ENCODE measurements around the gene CNOT4.

Gene CNOT4

GRCh38 chr7:135509839-135510591 lies at the start of gene CNOT4:
TSS of gene CNOT4 (minus strand) at chr7:135510102. CDS start at chr7:135438331, 71,771 bp downstream.
- DNase-seq = peak; percentile 97 to 98

- no peak for DNase-seq
Observed at GRCh38 chr7:135558881-135559280, 49.0 kb upstream of the CNOT4 start.

GRCh38 chr7:135558337-135558767 lies 48.5 kb upstream of the CNOT4 start:
- peak; percentile 73 to 77 for DNase-seq

GRCh38 chr7:135557455-135558336 lies 47.8 kb upstream of the CNOT4 start, which contains the start of gene NUP205:
TSS of gene NUP205 (plus strand) at chr7:135557917. CDS start at chr7:135557945, 28 bp downstream.
- DNase-seq = peak; percentile 79 to 84

GRCh38 chr7:135553346-135553745 lies 43.4 kb upstream of the CNOT4 start:
- no peak for DNase-seq

GRCh38 chr7:135552148-135552547 lies 42.2 kb upstream of the CNOT4 start:
- no peak for DNase-seq

- DNase-seq = no peak
Observed at GRCh38 chr7:135550196-135550595, 40.3 kb upstream of the CNOT4 start.

GRCh38 chr7:135541029-135541428 lies 31.1 kb upstream of the CNOT4 start:
- DNase-seq = no peak

GRCh38 chr7:135539629-135540028 lies 29.7 kb upstream of the CNOT4 start:
- no peak for DNase-seq

- no peak for DNase-seq
Observed at GRCh38 chr7:135538376-135538775, 28.5 kb upstream of the CNOT4 start.

- DNase-seq = no peak
Observed at GRCh38 chr7:135537905-135538304, 28.0 kb upstream of the CNOT4 start.

GRCh38 chr7:135537453-135537852 lies 27.6 kb upstream of the CNOT4 start:
- no peak for DNase-seq

GRCh38 chr7:135536150-135536549 lies 26.2 kb upstream of the CNOT4 start:
- DNase-seq = no peak

- no peak for DNase-seq
Observed at GRCh38 chr7:135527025-135527424, 17.1 kb upstream of the CNOT4 start.

GRCh38 chr7:135525426-135525825 lies 15.5 kb upstream of the CNOT4 start:
- no peak for DNase-seq

- DNase-seq = no peak
Observed at GRCh38 chr7:135523146-135523545, 13.2 kb upstream of the CNOT4 start.

- peak in 1 of 2 donors; percentile 4 for DNase-seq
Observed at GRCh38 chr7:135522509-135522908, 12.6 kb upstream of the CNOT4 start.

GRCh38 chr7:135519871-135520270 lies 10.0 kb upstream of the CNOT4 start:
- DNase-seq = no peak

- no peak for DNase-seq
Observed at GRCh38 chr7:135519233-135519688, 9.4 kb upstream of the CNOT4 start.

- no peak for DNase-seq
Observed at GRCh38 chr7:135518748-135519147, 8.8 kb upstream of the CNOT4 start.

- DNase-seq = no peak
Observed at GRCh38 chr7:135517060-135517459, 7.2 kb upstream of the CNOT4 start.

GRCh38 chr7:135514856-135515255 lies 5.0 kb upstream of the CNOT4 start:
- no peak for DNase-seq

- peak; percentile 32 to 77 for DNase-seq
Observed at GRCh38 chr7:135512135-135512887, 2.4 kb upstream of the CNOT4 start.

Measured in CD4-positive, alpha-beta T cell treated with Interleukin-1 beta for 1 hour (primary cell).